Upper lobe of left lung (tissue), 6 donors: ENCODE results near the gene ELL2. TPM values are rescaled to one million over a fixed set of nuclear protein-coding genes. Genes with fewer than 3 reads are reported as not detected.

Experiments used
- ATAC-seq, 2 donors: fragments of 200-7000 bp; cut with Tn5 transposase; one replicate each; pipeline ENCODE4 v1.9.1; 2022; ENCODE audit warnings: mild to moderate bottlenecking in 2 of 2, moderate library complexity in 2 of 2; ENCODE audit not compliant: low FRiP score in 2 of 2
- DNase-seq, 2 donors: peaks; one replicate each; pipeline ENCODE4 v3.0.0-alpha.2; 2019 to 2020
- H3K27ac ChIP-seq, 4 donors: fragments of 200-600 bp; sonication (generic); one replicate each; pipeline ENCODE4 v1.5.1; 2016 to 2019
- H3K27me3 ChIP-seq, 4 donors: fragments of 200-600 bp; sonication (generic); one replicate each; pipeline ENCODE4 v1.5.1; 2017 to 2019
- H3K36me3 ChIP-seq, 4 donors: fragments of 200-600 bp; sonication (generic); one replicate each; pipeline ENCODE4 v1.5.1; 2016 to 2019
- H3K4me1 ChIP-seq, 4 donors: fragments of 200-600 bp; sonication (generic); one replicate each; pipeline ENCODE4 v1.5.1; 2018 to 2019
- H3K4me3 ChIP-seq, 4 donors: fragments of 200-600 bp; sonication (generic); one replicate each; pipeline ENCODE4 v1.5.1; 2017 to 2019; ENCODE audit warnings: mild to moderate bottlenecking in 2 of 4, moderate library complexity in 1 of 4
- H3K9me3 ChIP-seq, 4 donors: fragments of 200-600 bp; sonication (generic); one replicate each; pipeline ENCODE4 v1.5.1; 2018 to 2019
- CTCF ChIP-seq, 6 experiments: fragments of 450-650 bp in 4 of 6; fragments of 200-600 bp in 2 of 6; sonication (generic) in 2 of 6; IDR thresholded peaks; one replicate each; pipeline ENCODE4 v1.5.1; 2016 to 2019; ENCODE audit warnings: antibody characterized with exemption in 6 of 6
- EP300 ChIP-seq, 4 donors: sonication (generic); formaldehyde crosslinking; IDR thresholded peaks; one replicate each; pipeline ENCODE4 v1.5.1; 2017; ENCODE audit warnings: antibody characterized with exemption in 4 of 4, control low read depth in 2 of 4
- POLR2A ChIP-seq, 4 donors: fragments of 450-650 bp; IDR thresholded peaks; one replicate each; pipeline ENCODE4 v1.5.1; 2016 to 2017; ENCODE audit warnings: antibody characterized with exemption in 4 of 4, mild to moderate bottlenecking in 2 of 4
- POLR2AphosphoS5 ChIP-seq, 2 donors: sonication (generic); formaldehyde crosslinking; IDR thresholded peaks; one replicate each; pipeline ENCODE4 v1.5.1; 2017; ENCODE audit warnings: antibody characterized with exemption in 2 of 2
- WGBS, 2 donors: methylation state at CpG; one replicate each; pipeline ENCODE4 v1.1.5; 2017 to 2018; 5-methylcytosine and 5-hydroxymethylcytosine counted together
- total RNA-seq, 6 donors: library from RNA; depleted of rRNA in 4 of 6; stranded (reverse); fragments of >200 nt in 4 of 6; gene quantifications; one replicate each; pipeline versions ENCODE4 v1.1.0 to v1.2.1, GENCODE V29; 2016 to 2021
- donor health status: DM: no; HTN: no; CAD: no; lungs with moderate emphysema.
- donor health status: DM: no; HTN: yes; CAD: no; lungs with severe emphysema.

ELL2 gene
- total RNA-seq, 6 donors from 2014 or later: 44.4 to 203 (median 54.3) TPM

DNA sequence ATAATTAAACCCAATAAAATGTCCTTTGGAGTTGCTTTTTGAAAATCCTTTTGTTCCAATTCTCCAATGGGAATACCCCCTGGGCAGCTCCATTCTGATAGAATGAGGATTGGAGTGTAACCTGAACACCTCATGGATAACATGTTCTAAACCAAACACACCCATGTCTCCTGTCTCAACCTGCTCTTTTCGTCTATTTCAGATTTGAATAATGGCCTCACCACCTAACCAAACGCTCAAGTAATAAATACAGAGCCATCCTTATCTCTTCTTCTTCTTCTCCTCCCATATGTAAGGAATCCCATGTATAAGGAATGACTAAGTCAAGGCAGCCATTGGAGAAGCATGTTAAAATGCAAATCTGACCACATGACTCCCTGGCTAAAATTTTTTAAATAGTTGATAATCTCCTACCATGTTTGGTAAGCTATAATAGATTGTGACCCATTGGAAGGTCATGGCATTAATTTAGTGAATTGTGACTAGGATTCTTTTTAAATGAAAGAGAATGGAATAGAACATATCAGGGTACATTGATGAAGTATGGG is 26.0 kb downstream of the ELL2 start:
- ATAC-seq: no peak
- Histone ChIP-seq H3K36me3 (no peaks in the 10 kb centered on the region), H3K27me3 (no peaks in the 10 kb centered on the region), H3K4me1 (peaks cover 0 to under 1% (median under 1%) of the 10 kb centered on the region in 4 donors), H3K27ac (no peak overlapping the region), H3K9me3 (no peaks in the 10 kb centered on the region), H3K4me3 (no peak overlapping the region)
- no peak for DNase-seq
- WGBS, 2 donors: 95 to 97% methylated on average over 2 of the region's 2 CpGs
- TF ChIP-seq CTCF (IDR thresholded peaks at IDR 0.05) (no peak), POLR2AphosphoS5 (IDR thresholded peaks at IDR 0.05) (no peak), EP300 (IDR thresholded peaks at IDR 0.05) (no peak)

- Histone ChIP-seq H3K4me3 (no peak overlapping the region), H3K27me3 (no peaks in the 10 kb centered on the region), H3K4me1 (no peaks in the 10 kb centered on the region), H3K9me3 (no peaks in the 10 kb centered on the region), H3K36me3 (no peaks in the 10 kb centered on the region), H3K27ac (no peak overlapping the region)
- DNase-seq (no peak), ATAC-seq (no peak)
- TF ChIP-seq POLR2AphosphoS5 (IDR thresholded peaks at IDR 0.05) (no peak), CTCF (IDR thresholded peaks at IDR 0.05) (no peak), EP300 (IDR thresholded peaks at IDR 0.05) (no peak), POLR2A (IDR thresholded peaks at IDR 0.05) (no peak)
Measured at GRCh38 chr5:95934207-95934804, 27.3 kb downstream of the ELL2 start.

DNA sequence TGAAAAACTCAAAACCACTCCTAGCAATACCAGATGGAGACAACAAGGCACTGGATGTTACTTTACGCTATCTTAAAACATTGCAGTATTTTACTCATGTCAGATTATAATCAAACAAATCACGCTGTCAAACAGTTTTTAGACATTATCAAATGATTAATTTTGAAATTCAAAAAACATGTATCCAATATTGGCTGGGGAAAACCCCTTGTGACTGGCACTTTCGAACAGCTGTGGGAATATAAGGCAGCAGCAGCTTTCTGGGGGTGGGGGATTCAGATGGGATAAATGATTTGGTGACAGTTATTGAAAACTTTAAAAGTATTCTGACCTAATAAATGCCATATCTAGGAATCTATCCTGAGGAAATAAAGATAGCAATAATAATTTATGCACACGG is 28.7 kb downstream of the ELL2 start:
- no peak overlapping the region for H3K4me3 ChIP-seq
- H3K27ac ChIP-seq: no peak overlapping the region
- 90% methylated on average over 4 of the region's 4 CpGs for WGBS, 2 donors
- H3K36me3 ChIP-seq: no peaks in the 10 kb centered on the region
- peaks cover 0 to 11% (median 0%) of the 10 kb centered on the region in 4 donors for H3K4me1 ChIP-seq
- TF ChIP-seq POLR2A (IDR thresholded peaks at IDR 0.05) (no peak), CTCF (IDR thresholded peaks at IDR 0.05) (no peak), EP300 (IDR thresholded peaks at IDR 0.05) (no peak), POLR2AphosphoS5 (IDR thresholded peaks at IDR 0.05) (no peak)
- DNase-seq (no peak), ATAC-seq (no peak)
- H3K27me3 ChIP-seq: no peaks in the 10 kb centered on the region
- no peaks in the 10 kb centered on the region for H3K9me3 ChIP-seq

GRCh38 chr5:95931079-95931833 is 30.4 kb downstream of the ELL2 start:
- DNase-seq (no peak), ATAC-seq (no peak)
- TF ChIP-seq POLR2A (IDR thresholded peaks at IDR 0.05) (no peak), EP300 (IDR thresholded peaks at IDR 0.05) (no peak), CTCF (IDR thresholded peaks at IDR 0.05) (no peak), POLR2AphosphoS5 (IDR thresholded peaks at IDR 0.05) (no peak)

More at GRCh38 chr5:95931079-95931833, 30.4 kb downstream of the ELL2 start:
- Histone ChIP-seq H3K27me3 (no peaks in the 10 kb centered on the region), H3K36me3 (no peaks in the 10 kb centered on the region), H3K4me1 (peaks cover 0 to 13% (median 1%) of the 10 kb centered on the region in 4 donors), H3K9me3 (no peaks in the 10 kb centered on the region), H3K27ac (no peak overlapping the region), H3K4me3 (no peak overlapping the region)
- 91 to 99% methylated on average over 3 of the region's 3 CpGs for WGBS, 2 donors
